NCI-H526 treated with DMSO at 0.1 percent for 48 hours (cell line): ENCODE results near the gene STARD3.

ENCODE experiments used
- DNase-seq: peaks from one replicate; lab custom pipeline; 2025; lab: John Stamatoyannopoulos, UW

Gene STARD3

DNA sequence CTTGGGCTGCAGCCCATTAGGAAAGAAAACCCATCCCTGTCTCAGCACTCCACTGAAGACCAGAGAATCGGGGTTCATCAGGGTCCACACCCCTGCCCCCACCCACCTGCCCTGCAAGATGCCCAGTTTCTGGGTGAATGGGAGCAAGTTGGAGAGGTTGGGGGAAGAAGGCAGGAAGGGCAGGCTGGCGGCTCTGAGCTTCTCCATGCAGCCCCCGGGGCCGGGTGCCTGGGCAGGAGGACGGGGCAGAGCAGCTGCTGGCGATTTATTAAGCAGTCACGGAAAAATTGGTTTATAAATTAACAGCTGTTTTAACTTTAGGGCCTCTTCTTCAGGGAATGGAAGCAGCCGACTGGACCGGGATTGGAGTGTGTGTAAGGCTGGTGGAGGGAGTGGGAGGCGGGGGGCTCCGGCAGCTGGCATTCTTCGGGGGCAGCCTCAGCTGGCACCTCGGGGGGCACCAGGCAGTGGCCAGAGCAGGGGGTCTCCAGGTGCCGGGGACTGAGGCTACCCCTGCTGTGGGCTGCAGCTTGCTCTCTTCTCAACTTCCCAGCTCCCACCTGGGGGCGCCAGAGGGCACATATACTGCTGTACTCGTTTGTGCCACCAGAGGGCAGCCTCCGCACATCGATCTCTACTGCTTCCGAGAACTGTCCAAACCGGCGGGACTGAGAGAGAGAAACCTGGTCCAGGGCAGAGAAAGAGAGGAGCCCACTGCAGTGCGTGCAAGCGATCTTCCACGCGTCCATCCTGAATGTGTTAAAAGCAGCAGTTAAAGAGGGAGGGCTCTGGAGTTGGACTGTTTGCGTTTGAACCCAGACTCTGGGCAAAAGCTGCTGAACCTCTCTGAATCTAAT, 15.2 kb upstream of the STARD3 start:
- peak; percentile 54 for DNase-seq

DNA sequence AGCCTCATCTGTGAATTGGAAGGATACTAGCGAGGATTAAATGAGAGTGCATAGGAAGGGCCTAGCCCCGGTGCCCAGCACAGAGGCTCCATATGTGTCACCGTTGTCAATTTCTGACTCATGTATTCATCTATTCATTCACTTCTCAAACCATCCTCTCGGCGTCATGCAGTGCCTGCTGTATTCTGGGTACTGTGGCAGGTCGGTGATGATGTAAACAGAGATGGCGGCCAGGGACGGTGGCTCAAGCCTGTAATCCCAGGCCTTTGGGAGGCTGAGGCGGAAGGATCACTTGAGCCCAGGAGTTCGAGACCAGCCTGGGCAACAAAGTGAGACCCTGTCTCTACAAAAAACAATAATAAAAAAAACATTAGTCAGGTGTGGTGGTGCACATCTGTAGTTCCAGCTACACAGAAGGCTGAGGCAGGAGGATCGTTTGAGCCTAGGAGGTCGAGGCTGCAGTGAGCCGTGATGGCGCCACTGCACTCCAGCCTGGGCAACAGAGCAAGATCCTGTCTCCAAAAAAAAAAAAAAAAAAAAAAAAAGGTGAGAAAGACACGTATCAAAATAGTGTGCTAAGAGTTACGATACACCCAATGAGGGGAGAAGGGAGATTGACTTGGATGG, 14.5 kb upstream of the STARD3 start:
- no peak for DNase-seq

DNA sequence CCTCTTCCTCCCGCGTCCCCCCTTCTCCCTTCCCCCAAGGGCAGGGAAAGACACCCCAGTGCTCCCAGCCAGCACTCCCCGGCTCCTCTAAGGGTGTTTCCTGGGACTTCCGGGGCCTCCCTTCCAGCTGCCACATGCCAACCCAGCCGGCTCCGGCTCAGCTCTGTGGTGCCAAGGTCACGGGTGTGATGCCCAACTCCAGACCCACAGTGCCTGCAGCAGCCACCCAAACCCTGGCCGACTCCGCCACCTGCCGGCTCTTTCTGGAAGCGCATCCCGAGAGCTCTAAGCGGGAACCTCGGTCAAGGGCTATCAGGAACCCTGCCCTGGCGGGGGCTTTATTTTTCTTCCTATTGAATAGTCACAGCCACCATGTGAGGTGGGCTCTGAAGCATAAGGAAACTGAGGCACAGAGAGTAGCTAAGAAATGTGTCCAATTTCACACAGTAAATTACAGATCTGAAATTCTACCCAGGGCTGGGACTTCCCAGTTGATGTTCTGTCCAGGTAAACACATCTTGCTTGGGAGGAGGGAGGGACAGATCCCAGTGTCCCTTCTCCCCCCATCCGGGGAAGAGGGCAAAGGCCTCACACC, 13.5 kb upstream of the STARD3 start:
- DNase-seq: peak; percentile 49

DNA sequence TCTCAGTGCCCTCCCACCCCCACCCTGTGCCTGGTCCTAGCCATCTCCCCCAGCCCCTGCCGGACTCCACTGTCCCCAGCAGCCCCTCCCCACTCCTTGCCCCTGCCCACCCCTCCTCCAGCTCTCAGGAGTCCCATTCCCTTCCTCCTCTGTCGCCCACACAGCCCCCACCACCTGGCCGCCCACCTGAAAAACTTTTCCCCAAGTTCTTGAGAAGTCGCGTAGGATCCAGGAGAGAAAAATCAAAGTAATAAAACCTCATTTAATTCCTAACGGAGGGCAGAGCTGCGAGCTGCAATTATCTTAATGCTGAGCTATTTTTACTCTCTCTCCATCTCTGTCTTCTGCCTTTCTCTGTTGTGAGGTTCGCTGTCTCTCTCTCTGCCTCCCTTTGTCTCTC, 12.6 kb upstream of the STARD3 start:
- no peak for DNase-seq

DNA sequence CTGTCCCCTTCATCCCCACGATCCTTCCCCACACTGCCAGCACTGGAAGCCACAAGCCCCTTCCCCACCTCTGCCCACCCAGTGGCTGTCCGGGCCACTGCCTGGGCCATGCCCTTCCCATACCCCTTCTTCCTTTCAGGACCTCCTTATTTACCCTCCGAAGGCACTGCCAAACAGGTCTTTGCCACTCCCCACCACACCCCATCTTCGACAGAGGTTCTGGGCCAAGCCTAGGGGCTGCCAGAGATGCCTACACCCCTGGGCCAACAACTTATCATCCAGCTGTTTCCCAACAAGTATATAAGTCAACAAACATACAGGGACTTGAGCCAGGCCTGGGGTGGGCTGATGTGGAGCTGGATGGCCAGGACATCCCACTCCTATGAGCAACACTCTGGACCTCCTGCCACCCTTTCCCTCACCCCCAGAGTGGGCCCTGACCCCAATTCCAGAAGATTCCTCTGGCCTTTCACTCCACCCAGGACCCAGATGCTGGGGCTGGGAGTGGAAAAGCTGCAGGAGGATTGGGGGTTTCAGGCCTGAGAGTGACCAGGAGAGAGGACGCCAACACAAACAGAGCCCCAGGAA, 11.7 kb upstream of the STARD3 start:
- DNase-seq: no peak

DNA sequence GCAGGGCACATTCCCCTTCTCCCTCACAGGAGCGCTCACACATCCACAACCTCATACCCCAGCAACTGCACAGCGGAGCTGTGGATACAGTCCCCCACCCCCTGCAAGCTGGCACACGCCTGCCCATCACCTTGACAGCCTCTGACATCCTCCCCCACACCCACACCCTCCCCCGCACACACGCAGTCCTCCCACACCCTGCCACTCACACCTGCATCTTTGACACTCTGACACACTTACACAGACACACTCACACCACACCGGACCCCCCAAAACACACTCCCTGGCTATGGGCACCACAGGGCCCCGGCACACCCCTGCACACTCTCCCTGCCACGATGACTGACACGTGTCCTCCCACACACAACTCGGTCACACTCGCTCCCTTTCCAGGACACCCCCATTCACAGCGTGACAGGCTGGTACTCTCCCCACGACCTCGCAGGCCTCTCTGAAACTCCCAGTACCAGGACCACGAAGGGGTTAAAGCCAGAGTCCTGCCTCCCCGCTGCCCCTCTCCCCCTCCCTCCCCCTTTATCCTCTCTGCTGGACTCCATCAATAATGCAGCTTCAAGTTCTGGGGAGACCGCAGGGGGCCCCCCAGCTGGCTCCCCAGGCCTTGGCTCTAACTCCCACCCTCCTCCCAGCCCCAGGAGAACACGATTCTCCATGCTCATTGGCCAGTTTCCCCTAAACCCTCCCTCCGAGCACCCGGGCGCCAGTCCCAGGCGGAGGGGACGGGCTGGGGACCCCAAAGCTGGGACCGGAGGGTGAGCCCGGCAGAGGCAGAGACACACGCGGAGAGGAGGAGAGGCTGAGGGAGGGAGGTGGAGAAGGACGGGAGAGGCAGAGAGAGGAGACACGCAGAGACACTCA, 10.5 kb upstream of the STARD3 start, which contains the start of gene PPP1R1B:
Gene PPP1R1B (plus strand): TSS at position 782 of the 876 bp plus-strand sequence. CDS start 441 bp downstream, outside the sequence.
- DNase-seq: no peak

DNA sequence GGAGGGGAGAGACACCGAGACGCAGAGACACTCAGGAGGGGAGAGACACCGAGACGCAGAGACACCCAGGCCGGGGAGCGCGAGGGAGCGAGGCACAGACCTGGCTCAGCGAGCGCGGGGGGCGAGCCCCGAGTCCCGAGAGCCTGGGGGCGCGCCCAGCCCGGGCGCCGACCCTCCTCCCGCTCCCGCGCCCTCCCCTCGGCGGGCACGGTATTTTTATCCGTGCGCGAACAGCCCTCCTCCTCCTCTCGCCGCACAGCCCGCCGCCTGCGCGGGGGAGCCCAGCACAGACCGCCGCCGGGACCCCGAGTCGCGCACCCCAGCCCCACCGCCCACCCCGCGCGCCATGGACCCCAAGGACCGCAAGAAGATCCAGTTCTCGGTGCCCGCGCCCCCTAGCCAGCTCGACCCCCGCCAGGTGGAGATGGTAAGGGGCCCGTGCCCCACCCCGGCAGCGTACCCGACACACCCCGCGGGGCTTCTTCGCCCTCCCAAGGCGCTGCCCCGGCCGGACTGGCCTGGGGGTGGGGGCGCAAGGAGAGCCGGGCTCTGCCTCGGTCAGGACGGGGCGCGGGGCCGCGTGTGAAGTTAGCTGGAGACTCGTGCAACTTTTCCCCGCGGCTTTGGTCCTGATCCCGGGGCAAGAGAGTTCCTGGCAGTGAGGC, 9.8 kb upstream of the STARD3 start:
- no peak for DNase-seq

DNA sequence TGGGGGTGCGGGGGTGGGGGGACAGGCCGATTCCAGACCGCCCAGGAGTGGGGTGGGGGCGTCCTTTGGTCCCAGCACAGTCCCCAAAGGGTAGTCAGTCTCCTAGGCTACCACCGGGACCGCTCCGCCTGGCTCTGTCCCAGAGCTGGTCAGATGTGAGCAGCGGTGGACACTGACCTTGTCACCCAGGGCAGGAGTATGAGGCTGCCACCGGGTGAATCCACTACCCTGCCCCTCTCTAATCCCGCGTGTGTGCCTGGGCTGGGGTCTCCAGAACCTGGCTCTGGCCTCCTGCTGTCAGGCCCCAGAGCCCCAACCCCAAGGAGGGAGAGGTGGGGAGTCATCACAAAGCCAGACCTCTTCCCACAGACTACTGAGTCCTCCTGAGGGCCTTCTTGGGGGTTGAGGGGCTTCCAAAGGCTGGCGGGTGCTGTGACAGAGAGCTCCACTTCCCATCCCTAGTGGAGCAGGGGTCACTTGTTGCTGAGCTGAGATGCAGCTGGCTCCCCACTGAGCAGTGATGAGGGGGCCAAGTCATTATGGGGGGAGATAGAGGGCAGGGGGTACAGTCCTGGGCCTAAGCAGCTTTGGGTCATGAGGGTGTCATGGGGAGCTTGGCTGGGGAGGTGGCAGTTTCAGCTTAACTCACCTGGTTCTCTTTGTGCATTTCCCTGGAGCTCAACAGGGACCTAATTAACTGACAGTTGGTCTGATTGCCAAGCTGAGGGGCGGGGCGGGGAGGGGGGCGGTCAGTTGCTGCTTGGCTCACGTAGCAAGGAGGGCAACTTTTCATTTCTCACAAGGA, 9.0 kb upstream of the STARD3 start:
- peak; percentile 18 for DNase-seq

DNA sequence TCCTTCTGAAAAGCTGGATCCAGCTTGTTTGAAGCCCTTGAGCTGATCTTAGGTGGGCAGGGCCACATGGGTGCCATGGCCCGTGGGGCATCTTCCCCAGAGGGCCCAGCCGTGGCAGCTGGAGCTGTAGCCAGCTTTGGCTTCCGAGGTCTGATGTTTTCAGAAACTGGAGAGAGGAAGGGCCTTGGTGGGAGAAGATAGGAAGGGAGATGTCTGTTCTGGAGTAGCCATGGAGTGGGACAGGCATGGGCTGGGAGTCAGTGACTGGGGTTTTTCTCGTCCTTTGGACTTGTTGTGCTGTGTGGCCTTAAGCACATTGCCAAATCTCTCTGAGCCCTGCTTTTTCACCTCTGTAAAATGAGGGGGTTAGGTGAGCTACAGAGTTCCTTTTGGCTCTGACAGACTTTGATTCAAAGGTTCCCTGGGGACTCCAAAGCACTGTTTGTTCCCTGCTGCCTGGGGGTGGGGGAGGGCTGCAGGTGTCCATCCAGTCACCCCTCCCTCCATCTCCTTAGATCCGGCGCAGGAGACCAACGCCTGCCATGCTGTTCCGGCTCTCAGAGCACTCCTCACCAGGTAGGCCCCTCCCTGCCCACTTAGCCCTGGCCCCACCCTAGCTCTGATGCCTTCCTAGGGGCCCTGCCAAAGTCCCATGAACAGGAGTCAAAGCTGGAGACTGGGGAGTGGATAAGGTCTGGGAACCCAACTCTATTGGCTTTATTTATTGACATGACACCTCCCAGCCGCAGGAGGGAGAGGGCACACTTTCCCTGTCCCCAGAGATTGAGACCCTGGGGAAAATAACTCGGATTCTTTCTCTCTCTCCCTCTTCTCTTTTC, 8.1 kb upstream of the STARD3 start:
- DNase-seq: peak; percentile 30

DNA sequence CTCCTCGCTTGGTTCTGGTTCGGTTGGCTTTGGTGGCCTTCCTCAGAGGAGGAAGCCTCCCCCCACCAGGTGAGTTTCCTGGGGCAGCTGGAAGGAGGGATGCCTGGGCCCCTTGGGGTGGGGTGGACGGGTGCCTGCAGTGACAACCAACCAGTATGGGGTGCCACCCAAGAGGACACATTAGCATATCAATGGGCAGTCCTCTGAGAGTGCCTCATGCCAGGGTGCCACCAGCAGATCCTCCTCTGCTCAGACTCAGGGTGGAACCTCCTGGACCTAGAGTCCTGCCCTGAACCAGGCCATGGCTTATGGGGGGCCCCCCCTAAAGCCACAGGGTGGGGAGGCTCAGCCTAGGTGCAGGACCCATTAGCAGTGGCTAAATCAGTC, 7.5 kb upstream of the STARD3 start:
- no peak for DNase-seq

DNA sequence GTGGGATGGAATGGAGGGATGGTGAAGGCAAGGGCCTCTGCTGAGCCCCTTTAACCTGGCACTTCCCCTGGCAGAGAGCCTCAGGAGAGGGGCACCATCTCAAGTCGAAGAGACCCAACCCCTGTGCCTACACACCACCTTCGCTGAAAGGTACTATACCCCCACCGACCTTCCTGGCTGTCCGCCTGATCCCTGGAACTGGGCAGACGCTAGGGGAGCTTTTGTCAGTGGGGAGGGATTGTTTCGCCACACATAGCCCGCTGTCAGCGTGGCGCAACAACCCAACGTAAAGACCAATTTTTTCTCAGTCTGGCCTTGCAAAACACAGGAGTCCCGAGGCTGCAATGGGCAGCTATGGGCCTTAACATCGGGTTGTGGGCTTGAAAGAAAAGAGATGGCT, 7.0 kb upstream of the STARD3 start:
- no peak for DNase-seq

DNA sequence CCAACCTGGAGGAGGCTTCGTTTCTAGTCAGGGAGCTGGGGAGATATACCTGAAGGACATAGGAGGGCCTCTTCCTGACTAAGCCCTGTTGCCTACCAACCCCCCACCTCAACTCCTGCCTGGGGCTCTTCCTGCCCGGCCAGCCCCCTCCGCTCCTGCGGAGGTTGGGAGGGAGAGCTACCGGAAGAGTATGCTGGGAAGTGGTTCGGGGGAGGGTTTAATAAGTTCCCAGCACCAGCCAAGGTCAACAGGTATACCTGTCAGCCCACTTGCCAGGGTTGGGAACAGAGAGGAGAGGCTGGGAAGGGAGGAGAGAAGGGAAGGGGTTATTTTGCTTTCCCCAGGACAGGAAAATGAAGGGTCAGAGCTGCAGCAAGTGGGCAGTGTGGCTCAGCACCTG, 5.5 kb upstream of the STARD3 start:
- DNase-seq: no peak

DNA sequence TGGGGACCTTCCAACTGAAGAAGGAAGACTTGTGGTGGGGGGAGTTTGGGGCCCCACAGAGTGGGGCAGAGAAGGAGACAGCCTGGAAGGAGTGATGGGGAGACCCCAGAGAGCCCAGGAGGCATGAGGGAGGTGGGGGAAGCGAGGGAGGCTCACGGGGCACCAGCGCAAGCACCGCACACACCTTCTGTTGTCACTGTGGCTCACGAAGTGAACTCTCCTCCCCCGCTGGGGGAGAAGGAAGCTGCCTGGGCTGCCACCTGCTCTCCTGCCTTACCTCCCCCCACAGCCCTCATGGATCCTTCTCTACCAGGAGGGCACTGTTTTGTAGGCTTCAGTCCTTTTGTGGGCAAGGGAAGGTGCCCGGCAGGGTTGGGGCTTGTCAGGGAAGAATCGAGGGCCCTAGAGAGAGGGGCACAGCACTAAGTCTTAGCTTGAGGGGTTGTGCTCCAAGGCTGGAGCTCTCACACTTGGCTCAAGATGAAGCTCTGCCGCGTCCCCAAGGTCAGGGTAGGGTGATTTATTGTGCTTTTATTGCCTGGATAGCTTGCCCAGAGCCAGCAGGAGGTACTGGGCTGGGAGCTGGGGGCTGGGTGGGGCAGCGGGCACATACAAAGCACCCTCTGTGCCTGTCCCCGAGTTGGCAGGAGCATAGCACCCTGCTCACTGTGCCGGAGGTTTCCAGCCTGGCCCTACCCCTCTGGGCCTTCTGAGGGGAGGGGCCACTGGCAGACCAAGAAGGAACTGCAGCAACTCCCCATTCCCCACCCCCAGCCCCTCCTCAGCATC, 4.6 kb upstream of the STARD3 start:
- DNase-seq: no peak

DNA sequence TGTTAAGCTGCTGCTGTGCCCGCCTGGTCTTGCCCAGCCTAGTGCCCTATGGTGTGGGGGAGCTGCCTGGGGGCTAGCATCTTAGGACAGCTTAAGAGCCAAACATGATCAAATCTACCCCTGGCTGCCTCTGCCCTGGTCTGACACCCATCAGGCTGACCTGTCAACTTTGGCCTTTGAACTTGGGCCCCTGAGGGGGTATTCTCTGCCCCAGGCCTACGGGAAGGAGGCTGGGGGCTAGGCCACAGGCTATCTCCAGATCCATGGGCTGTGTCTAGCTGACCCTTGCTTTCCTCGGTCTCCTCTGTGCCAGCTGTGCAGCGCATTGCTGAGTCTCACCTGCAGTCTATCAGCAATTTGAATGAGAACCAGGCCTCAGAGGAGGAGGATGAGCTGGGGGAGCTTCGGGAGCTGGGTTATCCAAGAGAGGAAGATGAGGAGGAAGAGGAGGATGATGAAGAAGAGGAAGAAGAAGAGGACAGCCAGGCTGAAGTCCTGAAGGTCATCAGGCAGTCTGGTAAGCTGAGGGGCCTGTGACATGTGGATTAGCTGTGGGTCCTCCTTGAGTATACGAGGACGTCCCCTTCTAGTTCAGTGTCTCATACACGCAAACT, 3.3 kb upstream of the STARD3 start:
- no peak for DNase-seq

DNA sequence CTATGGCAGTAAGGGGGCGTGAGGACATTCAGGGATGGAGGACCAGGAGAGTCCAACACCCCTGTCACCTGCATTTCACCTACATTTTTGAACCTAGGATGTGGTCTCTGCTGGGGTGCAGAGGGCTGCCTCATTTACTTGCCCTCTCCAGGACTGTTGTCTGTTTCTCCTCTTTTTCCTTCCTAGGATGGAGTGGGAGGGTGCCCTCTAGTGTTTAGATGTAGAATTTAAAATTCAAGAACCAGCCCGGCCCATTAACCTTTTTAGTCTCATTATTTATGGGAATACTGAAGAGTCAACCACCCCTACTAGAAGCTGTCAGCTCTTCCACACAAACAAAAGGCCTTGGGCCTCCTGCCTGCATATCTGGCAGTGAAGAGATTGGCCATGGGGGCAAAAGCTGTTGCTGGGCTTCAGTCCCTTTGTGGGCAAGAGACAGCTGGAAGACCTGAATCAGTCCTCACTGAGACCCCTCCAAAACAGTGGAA, 2.5 kb upstream of the STARD3 start:
- peak; percentile 36 for DNase-seq

DNA sequence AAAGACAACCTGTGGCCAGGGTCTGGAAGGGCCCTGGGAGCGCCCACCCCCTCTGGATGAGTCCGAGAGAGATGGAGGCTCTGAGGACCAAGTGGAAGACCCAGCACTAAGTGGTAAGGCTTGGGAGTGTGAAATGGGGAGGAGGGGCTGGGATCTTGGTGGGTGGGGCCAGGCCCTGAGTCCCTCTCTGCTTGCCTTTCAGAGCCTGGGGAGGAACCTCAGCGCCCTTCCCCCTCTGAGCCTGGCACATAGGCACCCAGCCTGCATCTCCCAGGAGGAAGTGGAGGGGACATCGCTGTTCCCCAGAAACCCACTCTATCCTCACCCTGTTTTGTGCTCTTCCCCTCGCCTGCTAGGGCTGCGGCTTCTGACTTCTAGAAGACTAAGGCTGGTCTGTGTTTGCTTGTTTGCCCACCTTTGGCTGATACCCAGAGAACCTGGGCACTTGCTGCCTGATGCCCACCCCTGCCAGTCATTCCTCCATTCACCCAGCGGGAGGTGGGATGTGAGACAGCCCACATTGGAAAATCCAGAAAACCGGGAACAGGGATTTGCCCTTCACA, 1.2 kb upstream of the STARD3 start:
- no peak for DNase-seq

DNA sequence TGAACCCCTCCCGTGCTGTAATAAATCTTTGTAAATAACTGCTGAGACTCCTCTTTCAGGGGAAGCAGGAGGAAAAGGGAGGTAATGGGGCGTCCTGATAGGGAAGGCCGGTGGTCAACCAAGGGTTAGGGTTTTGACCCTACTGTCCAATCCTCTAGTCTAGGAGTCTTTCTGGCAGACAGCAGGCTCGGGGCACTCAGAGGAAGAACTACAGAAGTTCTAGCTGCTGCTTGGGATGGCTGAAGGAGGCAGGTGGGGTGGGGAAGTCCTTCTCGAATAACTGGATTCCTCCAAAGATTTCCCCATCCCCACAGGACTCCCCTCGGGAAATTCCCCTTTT, 387 bp upstream of the STARD3 start:
- no peak for DNase-seq

DNA sequence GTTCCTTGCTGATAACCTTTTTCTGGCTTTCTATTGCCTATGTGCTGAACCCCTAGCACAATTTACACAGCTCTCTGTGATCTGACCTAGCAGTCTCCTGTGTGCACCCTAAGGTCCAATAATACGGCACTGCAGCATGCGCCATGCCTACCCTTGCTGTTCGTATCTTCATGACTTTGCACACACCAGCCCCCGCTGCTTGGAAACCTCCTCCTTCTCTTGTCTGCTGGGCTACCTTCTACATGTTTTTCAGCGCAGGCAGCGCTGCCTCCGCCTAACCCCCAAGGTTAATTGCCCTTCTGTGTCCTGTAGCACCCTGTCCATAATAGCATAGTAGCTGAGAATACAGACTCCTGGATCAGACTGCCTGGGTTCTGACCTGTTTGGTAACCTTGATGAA, 1.4 kb downstream of the STARD3 start:
- no peak for DNase-seq
